K562 (cell line): ENCODE data around the gene ATXN1. TPM values are rescaled to one million over a fixed set of nuclear protein-coding genes. Genes with fewer than 3 reads are reported as not detected.
A peak's percentile ranks its signal among the peaks of the same experiment; 100 is the strongest.

Experiments used
- ATAC-seq: fragments of 200-7000 bp; cut with Tn5 transposase; 3 replicates; pipeline ENCODE4 v1.9.1; 2020; ENCODE audit warnings: moderate library complexity
- BruUV-seq: library from RNA; stranded (reverse); fragments of 400-500 nt; replicated peaks from 2 replicates; lab custom pipeline; 2021; lab: Mats Ljungman, UMichigan
- CTCF ChIA-PET: fragments of 300-600 bp; formaldehyde crosslinking; extraction: SDS; loops from one replicate; lab custom pipeline; 2021; ENCODE audit warnings: low intra/inter-chr PET ratio; lab: Yijun Ruan, JAX
- POLR2A ChIA-PET: fragments of 300-600, 350-650 bp; sonication (Branson Sonifier 250); formaldehyde crosslinking; extraction: SDS; loops from one replicate; lab custom pipeline; 2021; ENCODE audit warnings: antibody characterized with exemption, inconsistent platforms; lab: Yijun Ruan, JAX
- DNase-seq, 4 experiments: peaks; one replicate each; pipeline versions ENCODE4 v3.0.0 to v3.0.0-alpha.2; 2011 to 2018; ENCODE audit warnings: low spot score in 3 of 4, mixed read lengths in 3 of 4; ENCODE audit errors: extremely low read depth in 1 of 4
- FAIRE-seq: peaks from 2 replicates; lab custom pipeline; 2011; peaks lifted over from hg19 to GRCh38; lab: Jason Lieb, UNC
- H2AFZ ChIP-seq: 2 replicates; pipeline ENCODE4 v1.6.0; 2011; ENCODE audit warnings: low read depth, low read length, control low read depth, inconsistent platforms
- H3K27ac ChIP-seq: fragments of 200-600 bp; 3 replicates; pipeline ENCODE4 v1.8.0; 2011; ENCODE audit warnings: low read depth, mild to moderate bottlenecking, control low read depth, inconsistent platforms, low read length, moderate library complexity, mixed read lengths; ENCODE audit errors: extremely low read depth
- H3K27me3 ChIP-seq, 2 experiments: fragments of 300-600 bp in 1 of 2; 2 replicates in 1 of 2; 3 replicates in 1 of 2; pipeline versions ENCODE4 v1.6.0 to v1.8.0; 2011; ENCODE audit warnings: inconsistent platforms in 2 of 2, low read length in 2 of 2, mild to moderate bottlenecking in 1 of 2, mixed read lengths in 1 of 2, moderate library complexity in 1 of 2; ENCODE audit not compliant: control insufficient read depth in 2 of 2, insufficient read depth in 2 of 2
- H3K36me3 ChIP-seq: fragments of 300-600 bp; 3 replicates; pipeline ENCODE4 v1.8.0; 2011; ENCODE audit warnings: mild to moderate bottlenecking, low read length, inconsistent platforms; ENCODE audit not compliant: control insufficient read depth, insufficient read depth
- H3K4me1 ChIP-seq, 2 experiments: fragments of 200-600 bp in 1 of 2; replicated peaks in 1 of 2; 2 replicates in 1 of 2; 3 replicates in 1 of 2; pipeline versions ENCODE4 v1.5.1 to v1.8.0; 2011; ENCODE audit warnings: inconsistent platforms in 2 of 2, low read length in 2 of 2, mild to moderate bottlenecking in 1 of 2, mixed read lengths in 1 of 2, moderate library complexity in 1 of 2; ENCODE audit not compliant: control insufficient read depth in 2 of 2, insufficient read depth in 2 of 2
- H3K4me2 ChIP-seq: 2 replicates; pipeline ENCODE4 v1.6.1; 2011; ENCODE audit warnings: low read length, control low read depth, inconsistent platforms, mixed read lengths; ENCODE audit not compliant: insufficient read depth
- H3K4me3 ChIP-seq: fragments of 200-600 bp; sonication (generic), shearing (Covaris generic); 2 replicates; pipeline ENCODE4 v1.5.1; 2016; ENCODE audit warnings: control low read depth, inconsistent platforms
- H3K79me2 ChIP-seq: fragments of 200-600 bp; 3 replicates; pipeline ENCODE4 v1.8.0; 2011; ENCODE audit warnings: low read length, inconsistent platforms; ENCODE audit not compliant: control insufficient read depth, insufficient read depth
- H3K9ac ChIP-seq, 2 experiments: 2 replicates each; pipeline versions ENCODE4 v1.6.0 to v1.6.1; 2011; ENCODE audit warnings: low read depth in 2 of 2, low read length in 2 of 2, control low read depth in 1 of 2, inconsistent platforms in 1 of 2, mild to moderate bottlenecking in 1 of 2, mixed read lengths in 1 of 2; ENCODE audit not compliant: insufficient read depth in 1 of 2
- H3K9me1 ChIP-seq: one replicate; pipeline ENCODE4 v1.6.0; 2011; ENCODE audit warnings: inconsistent platforms, mild to moderate bottlenecking, low read length, moderate library complexity; ENCODE audit not compliant: control insufficient read depth, insufficient read depth
- H3K9me3 ChIP-seq: replicated peaks from 2 replicates; pipeline ENCODE4 v1.5.1; 2011; ENCODE audit warnings: low read depth, low read length, inconsistent platforms; ENCODE audit not compliant: control insufficient read depth, insufficient read depth
- H4K20me1 ChIP-seq: replicated peaks from 2 replicates; pipeline ENCODE4 v1.6.1; 2011; ENCODE audit warnings: low read length, inconsistent platforms, mixed read lengths; ENCODE audit not compliant: control insufficient read depth, insufficient read depth
- ATF4 ChIP-seq: fragments of 450-650 bp; formaldehyde crosslinking; IDR thresholded peaks from 2 replicates; pipeline ENCODE4 v1.4.0; 2022; ENCODE audit warnings: mild to moderate bottlenecking, moderate library complexity
- E4F1 ChIP-seq: fragments of 250-450 bp; sonication (Bioruptor Pico); IDR thresholded peaks from 2 replicates; pipeline ENCODE4 v1.5.0; 2021; ENCODE audit warnings: mild to moderate bottlenecking, borderline replicate concordance
- KDM2B ChIP-seq: fragments of 250-450 bp; sonication (Bioruptor Pico); IDR thresholded peaks from 2 replicates; pipeline ENCODE4 v1.8.0; 2021; ENCODE audit warnings: mild to moderate bottlenecking, moderate library complexity
- SPI1 ChIP-seq: IDR thresholded peaks from 2 replicates; pipeline ENCODE4 v1.6.1; 2011; ENCODE audit warnings: low read depth, low read length, control low read depth, borderline replicate concordance
- TCF3 ChIP-seq: sonication (generic); formaldehyde crosslinking; IDR thresholded peaks from 2 replicates; pipeline ENCODE4 v1.4.0; 2020; ENCODE audit warnings: mild to moderate bottlenecking, missing genetic modification reagents
- TGIF2 ChIP-seq: sonication (generic); formaldehyde crosslinking; IDR thresholded peaks from 2 replicates; pipeline ENCODE4 v1.8.1; 2022; ENCODE audit warnings: mild to moderate bottlenecking, missing genetic modification reagents, moderate library complexity
- YBX1 ChIP-seq: fragments of 450-650 bp; IDR thresholded peaks from 2 replicates; pipeline ENCODE4 v1.7.1; 2016; ENCODE audit warnings: mild to moderate bottlenecking
- ZFP1 ChIP-seq: fragments of 450-650 bp; formaldehyde crosslinking; IDR thresholded peaks from 2 replicates; pipeline ENCODE4 v1.4.0; 2020; ENCODE audit warnings: mild to moderate bottlenecking, mixed read lengths
- ZNF133 ChIP-seq: fragments of 250-450 bp; sonication (Bioruptor Pico); IDR thresholded peaks from 2 replicates; pipeline ENCODE4 v1.4.0; 2020; ENCODE audit warnings: mild to moderate bottlenecking
- WGBS: fragments of 100-300 bp; shearing (Covaris generic); methylation state at CpG from one replicate; pipeline ENCODE4 v1.1.6; 2016; ENCODE audit warnings: low coverage, mixed read lengths; ENCODE audit not compliant: insufficient coverage; ENCODE audit errors: missing lambda C conversion rate; 5-methylcytosine and 5-hydroxymethylcytosine counted together
- in situ Hi-C: fragments of 300-500 bp; cut with MboI; formaldehyde crosslinking; loops from 4 replicates; pipeline ENCODE4 v1.15.0; 2018; ENCODE audit warnings: inconsistent platforms, mixed read lengths
- intact Hi-C: fragments of 100-400 bp; cut with micrococcal nuclease; formaldehyde crosslinking; loops from 2 replicates; pipeline ENCODE4 v1.14.2; 2022
- polyA plus RNA-seq, 8 experiments: library from polyadenylated mRNA; depleted of rRNA in 4 of 8; stranded (reverse) in 5 of 8; unstranded in 3 of 8; fragments of >200 nt; fragmentation: Nextera tagmentation in 2 of 8; fragmentation: Illumina TruSeq in 1 of 8; extraction: Ambion mirVana in 2 of 8; extraction: Trizol in 1 of 8; gene quantifications; 2 replicates each; pipeline versions ENCODE4 v1.2.1 to v1.2.3, GENCODE V29; 2011 to 2014; ENCODE audit warnings: inconsistent platforms in 1 of 8, missing spikeins in 1 of 8
- total RNA-seq, 7 experiments: library from RNA; depleted of rRNA in 6 of 7; stranded (reverse); fragments of >200 nt in 6 of 7; fragmentation: Illumina TruSeq in 2 of 7; extraction: Trizol in 2 of 7; gene quantifications; 2 replicates each; pipeline versions ENCODE4 v1.2.1 to v1.2.3, GENCODE V29; 2011 to 2021; ENCODE audit warnings: low replicate concordance in 1 of 7

Gene ATXN1
- total and polyA plus RNA-seq, 9 of the 15 experiments (the other 6 are each of a cell fraction or from before 2014, with no cell fraction given): under 0.01 to 1.2 (median 0.58) TPM

DNA sequence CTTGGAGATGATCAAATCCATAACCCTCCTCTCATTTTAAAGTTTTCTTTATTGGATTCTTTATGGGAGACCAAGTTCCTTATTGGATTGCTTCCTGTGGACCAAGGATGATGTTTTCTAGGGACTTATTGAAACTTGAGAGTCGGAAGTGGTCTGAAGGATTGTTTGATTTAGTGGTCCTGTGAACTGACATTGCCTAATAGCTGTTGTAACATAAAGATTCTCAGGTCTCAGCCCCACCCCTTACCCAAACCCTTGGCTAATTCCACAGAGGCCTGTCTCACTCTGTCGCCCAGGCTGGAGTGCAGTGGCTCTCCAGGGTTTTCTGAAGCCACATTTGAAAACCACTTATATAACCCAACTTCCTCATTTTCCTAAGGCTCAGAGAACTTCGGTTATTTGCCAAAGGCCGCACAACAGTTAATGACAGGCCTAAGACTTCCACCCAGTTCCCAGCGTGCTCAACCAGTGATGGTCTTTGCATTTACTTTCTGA is 77.0 kb downstream of the ATXN1 start:
- Histone ChIP-seq H2AFZ (no peak overlapping the region), H3K4me2 (no peak overlapping the region), H3K4me3 (no peak overlapping the region), H3K36me3 (no peaks in the 10 kb centered on the region), H3K9ac (no peak overlapping the region), H3K4me1 (no peaks in the 10 kb centered on the region), H3K79me2 (no peaks in the 10 kb centered on the region), H3K27me3 (peaks cover 0 to 4% of the 10 kb centered on the region in 2 experiments; a peak in 1 of 5 replicates), H3K27ac (no peak overlapping the region), H3K9me3 (no peaks in the 10 kb centered on the region), H3K9me1 (no peaks in the 10 kb centered on the region), H4K20me1 (no peaks in the 10 kb centered on the region)
- FAIRE-seq (no peak), ATAC-seq (no peak), DNase-seq (no peak)
- ChIA-PET POLR2A (no interaction called here), CTCF (no interaction called here)
- BruUV-seq: no TSS peak
- TF ChIP-seq SPI1: peak; percentile 68
- TF ChIP-seq ZNF133 (CRISPR knock-in tag): no peak
- in situ Hi-C loops (no loop called here), intact Hi-C loops (no loop called here)
- WGBS: 2% methylated on average over 5 of the region's 5 CpGs

DNA sequence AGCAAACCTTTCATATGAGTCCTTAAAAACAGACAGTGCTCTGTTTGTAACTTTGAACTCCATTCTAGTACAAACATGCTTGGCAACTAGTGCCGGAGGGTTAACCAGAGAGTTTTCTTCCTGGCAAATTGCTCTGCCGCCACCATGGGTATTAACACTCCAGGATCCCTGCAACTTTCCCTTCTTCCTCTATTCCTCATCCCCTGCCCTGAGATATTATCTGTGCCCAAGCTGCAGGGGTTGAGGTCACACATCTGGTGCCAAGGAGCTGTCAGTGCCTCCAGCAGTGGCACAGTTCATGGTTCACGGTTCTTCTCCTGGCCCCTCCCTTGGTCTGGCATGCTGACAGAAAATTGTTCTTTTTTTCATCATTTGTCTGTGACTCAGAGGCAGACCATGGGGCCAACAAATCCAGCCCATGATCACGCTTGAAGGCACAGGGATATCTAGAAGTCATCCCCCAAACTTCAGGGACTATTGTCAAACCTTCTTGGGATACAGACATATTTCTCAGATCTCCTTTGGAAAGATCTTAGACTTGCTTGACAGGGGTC is 77.5 kb downstream of the ATXN1 start:
- CTCF ChIA-PET: no interaction called here
- H3K9me3 ChIP-seq: no peaks in the 10 kb centered on the region
- no peaks in the 10 kb centered on the region for H4K20me1 ChIP-seq
- in situ Hi-C loops (no loop called here), intact Hi-C loops (no loop called here)
- WGBS: 3% methylated on average over 4 of the region's 4 CpGs
- no peak overlapping the region for H3K4me2 ChIP-seq
- H3K9ac ChIP-seq: no peak overlapping the region
- FAIRE-seq (no peak), ATAC-seq (no peak), DNase-seq (no peak)
- no peaks in the 10 kb centered on the region for H3K79me2 ChIP-seq
- TF ChIP-seq ATF4 (CRISPR knock-in tag) (no peak), ZFP1 (CRISPR knock-in tag) (no peak), KDM2B (CRISPR knock-in tag) (no peak), YBX1 (no peak), TGIF2 (no peak), TCF3 (CRISPR knock-in tag) (no peak), E4F1 (CRISPR knock-in tag) (no peak)
- no peak overlapping the region for H3K27ac ChIP-seq
- H2AFZ ChIP-seq: no peak overlapping the region
- no peaks in the 10 kb centered on the region for H3K9me1 ChIP-seq
- peaks cover 0 to 4% of the 10 kb centered on the region in 2 experiments; a peak in 1 of 5 replicates for H3K27me3 ChIP-seq
- no peaks in the 10 kb centered on the region for H3K36me3 ChIP-seq
- no peak overlapping the region for H3K4me3 ChIP-seq
- POLR2A ChIA-PET: no interaction called here
- BruUV-seq: no TSS peak
- no peaks in the 10 kb centered on the region for H3K4me1 ChIP-seq
